Mesendoderm (in vitro differentiated cells): ENCODE results near the gene CAV2.

Source experiments
- DNase-seq: peaks from one replicate; pipeline ENCODE4 v3.0.0; 2013
- H2AK5ac ChIP-seq: 2 replicates; pipeline ENCODE4 v1.6.1; 2013; ENCODE audit warnings: low read length, inconsistent platforms
- H2BK120ac ChIP-seq: 2 replicates; pipeline ENCODE4 v1.6.1; 2013; ENCODE audit warnings: low read depth, mild to moderate bottlenecking, low read length, moderate library complexity, mixed read lengths
- H2BK15ac ChIP-seq: replicated peaks from 2 replicates; pipeline ENCODE4 v1.6.1; 2013; ENCODE audit warnings: low read depth, mild to moderate bottlenecking, moderate library complexity
- H2BK5ac ChIP-seq: 2 replicates; pipeline ENCODE4 v1.6.1; 2013; ENCODE audit warnings: low read length, inconsistent platforms
- H3K18ac ChIP-seq: 2 replicates; pipeline ENCODE4 v1.6.1; 2013; ENCODE audit warnings: mild to moderate bottlenecking, low read length, mixed read lengths
- H3K23ac ChIP-seq: one replicate; pipeline ENCODE4 v1.6.1; 2013; ENCODE audit warnings: low read length
- H3K27ac ChIP-seq: 2 replicates; pipeline ENCODE4 v1.5.1; 2013; ENCODE audit warnings: low read depth, mild to moderate bottlenecking, inconsistent platforms, low read length, moderate library complexity
- H3K27me3 ChIP-seq: 2 replicates; pipeline ENCODE4 v1.6.1; 2013; ENCODE audit warnings: low read length, control low read depth, mild to moderate bottlenecking, inconsistent platforms; ENCODE audit not compliant: insufficient read depth, poor library complexity
- H3K36me3 ChIP-seq: 2 replicates; pipeline ENCODE4 v1.6.1; 2013; ENCODE audit warnings: low read length, inconsistent platforms; ENCODE audit not compliant: control insufficient read depth, insufficient read depth
- H3K4ac ChIP-seq: one replicate; pipeline ENCODE4 v1.6.1; 2013; ENCODE audit warnings: low read depth, mild to moderate bottlenecking, low read length, moderate library complexity
- H3K4me1 ChIP-seq: 2 replicates; pipeline ENCODE4 v1.6.1; 2013; ENCODE audit warnings: low read depth, low read length, inconsistent platforms; ENCODE audit not compliant: control insufficient read depth
- H3K4me2 ChIP-seq: 2 replicates; pipeline ENCODE4 v1.6.1; 2013; ENCODE audit warnings: low read length
- H3K4me3 ChIP-seq: 2 replicates; pipeline ENCODE4 v1.5.1; 2013; ENCODE audit warnings: mild to moderate bottlenecking, low read length
- H3K56ac ChIP-seq: one replicate; pipeline ENCODE4 v1.6.1; 2013; ENCODE audit warnings: low read length
- H3K79me1 ChIP-seq: 2 replicates; pipeline ENCODE4 v1.6.1; 2013; ENCODE audit warnings: low read length, inconsistent platforms
- H3K79me2 ChIP-seq: 2 replicates; pipeline ENCODE4 v1.6.1; 2013; ENCODE audit warnings: mild to moderate bottlenecking, low read length; ENCODE audit not compliant: control insufficient read depth, insufficient read depth
- H3K9ac ChIP-seq: 2 replicates; pipeline ENCODE4 v1.6.1; 2013; ENCODE audit warnings: low read length, inconsistent platforms
- H4K5ac ChIP-seq: one replicate; pipeline ENCODE4 v1.6.1; 2013; ENCODE audit warnings: low read length
- H4K8ac ChIP-seq: one replicate; pipeline ENCODE4 v1.6.1; 2013; ENCODE audit warnings: low read depth, mild to moderate bottlenecking, control low read depth, low read length, moderate library complexity
- WGBS: extraction: QIAGEN DNeasy Blood & Tissue Kit; methylation state at CpG from one replicate; pipeline ENCODE4 v1.1.7; 2013; ENCODE audit warnings: low lambda C conversion rate, missing lambda C conversion rate; ENCODE audit not compliant: insufficient coverage; ENCODE audit errors: extremely low coverage; 5-methylcytosine and 5-hydroxymethylcytosine counted together

The CAV2 gene

GRCh38 chr7:116512520-116513188 lies 13.1 kb downstream of the CAV2 start:
- Histone ChIP-seq H3K23ac (no peak overlapping the region), H3K4me2 (no peak overlapping the region), H2AK5ac (no peak overlapping the region), H3K79me1 (no peaks in the 10 kb centered on the region), H3K4ac (no peak overlapping the region), H3K36me3 (no peaks in the 10 kb centered on the region), H3K4me3 (no peak overlapping the region), H3K18ac (peak overlapping the region; percentile 51), H3K27ac (no peak overlapping the region), H4K8ac (no peak overlapping the region), H2BK120ac (no peak overlapping the region), H3K79me2 (no peaks in the 10 kb centered on the region), H2BK5ac (no peak overlapping the region), H3K4me1 (no peaks in the 10 kb centered on the region), H3K56ac (no peak overlapping the region), H3K27me3 (no peaks in the 10 kb centered on the region), H3K9ac (no peak overlapping the region), H4K5ac (no peak overlapping the region), H2BK15ac (no peak overlapping the region)
- no peak for DNase-seq
- no CpG with 5 or more reads among the region's 4 CpGs for WGBS

GRCh38 chr7:116515584-116515983 lies 16.0 kb downstream of the CAV2 start:
- Histone ChIP-seq H3K27ac (no peak overlapping the region), H3K79me1 (no peaks in the 10 kb centered on the region), H2AK5ac (no peak overlapping the region)

GRCh38 chr7:116516324-116516723 lies 16.8 kb downstream of the CAV2 start:
- no peaks in the 10 kb centered on the region for H3K79me1 ChIP-seq
- H3K56ac ChIP-seq = no peak overlapping the region
- H3K79me2 ChIP-seq = no peaks in the 10 kb centered on the region
- H4K8ac ChIP-seq = no peak overlapping the region
- no peak overlapping the region for H3K23ac ChIP-seq
- no peaks in the 10 kb centered on the region for H3K27me3 ChIP-seq
- H3K4ac ChIP-seq = no peak overlapping the region
- no peaks in the 10 kb centered on the region for H3K36me3 ChIP-seq
- no peak overlapping the region for H3K9ac ChIP-seq
- no peak overlapping the region for H2BK15ac ChIP-seq
- no peak overlapping the region for H3K18ac ChIP-seq
- H3K4me1 ChIP-seq = no peaks in the 10 kb centered on the region
- H2BK5ac ChIP-seq = no peak overlapping the region
- H3K27ac ChIP-seq = no peak overlapping the region
- no peak overlapping the region for H4K5ac ChIP-seq
- no peak for DNase-seq
- H2AK5ac ChIP-seq = no peak overlapping the region
- H2BK120ac ChIP-seq = no peak overlapping the region
- no peak overlapping the region for H3K4me2 ChIP-seq
- no peak overlapping the region for H3K4me3 ChIP-seq

More at GRCh38 chr7:116515584-116515983, 16.0 kb downstream of the CAV2 start:
- DNase-seq = no peak
- no peak overlapping the region for H3K18ac ChIP-seq
- no peak overlapping the region for H3K4me2 ChIP-seq
- no peak overlapping the region for H3K9ac ChIP-seq
- H3K4me3 ChIP-seq = no peak overlapping the region
- H4K5ac ChIP-seq = no peak overlapping the region
- H4K8ac ChIP-seq = no peak overlapping the region
- H3K27me3 ChIP-seq = no peaks in the 10 kb centered on the region
- H2BK5ac ChIP-seq = no peak overlapping the region
- no peaks in the 10 kb centered on the region for H3K79me2 ChIP-seq
- H2BK15ac ChIP-seq = no peak overlapping the region
- H3K4ac ChIP-seq = no peak overlapping the region
- no peaks in the 10 kb centered on the region for H3K4me1 ChIP-seq
- H2BK120ac ChIP-seq = no peak overlapping the region
- no peak overlapping the region for H3K23ac ChIP-seq
- no peaks in the 10 kb centered on the region for H3K36me3 ChIP-seq
- no peak overlapping the region for H3K56ac ChIP-seq

- Histone ChIP-seq H3K79me2 (no peaks in the 10 kb centered on the region), H3K4me2 (no peak overlapping the region), H3K27ac (no peak overlapping the region), H2BK5ac (no peak overlapping the region), H3K18ac (no peak overlapping the region), H3K23ac (no peak overlapping the region), H3K9ac (no peak overlapping the region), H3K4ac (no peak overlapping the region), H3K36me3 (no peaks in the 10 kb centered on the region), H3K4me3 (no peak overlapping the region), H2BK120ac (no peak overlapping the region), H3K4me1 (no peaks in the 10 kb centered on the region), H2BK15ac (no peak overlapping the region), H2AK5ac (no peak overlapping the region), H4K8ac (no peak overlapping the region), H3K27me3 (no peaks in the 10 kb centered on the region), H3K56ac (no peak overlapping the region), H3K79me1 (no peaks in the 10 kb centered on the region), H4K5ac (no peak overlapping the region)
- DNase-seq = no peak
- WGBS = no CpG with 5 or more reads among the region's 1 CpG
Measured at GRCh38 chr7:116517626-116518025, 18.1 kb downstream of the CAV2 start.

GRCh38 chr7:116518961-116519360 lies 19.4 kb downstream of the CAV2 start:
- Histone ChIP-seq H3K79me2 (no peaks in the 10 kb centered on the region), H3K4me2 (no peak overlapping the region), H3K27me3 (no peaks in the 10 kb centered on the region), H4K5ac (no peak overlapping the region), H3K23ac (no peak overlapping the region), H3K36me3 (no peaks in the 10 kb centered on the region), H2BK5ac (no peak overlapping the region), H3K79me1 (no peaks in the 10 kb centered on the region), H2AK5ac (no peak overlapping the region), H2BK15ac (no peak overlapping the region), H3K9ac (no peak overlapping the region), H3K56ac (no peak overlapping the region), H3K18ac (no peak overlapping the region), H3K4me1 (no peaks in the 10 kb centered on the region), H3K27ac (no peak overlapping the region), H2BK120ac (no peak overlapping the region), H4K8ac (no peak overlapping the region), H3K4ac (no peak overlapping the region), H3K4me3 (no peak overlapping the region)
- no peak for DNase-seq

GRCh38 chr7:116521046-116521664 lies 21.6 kb downstream of the CAV2 start:
- no peak overlapping the region for H2BK120ac ChIP-seq
- H4K8ac ChIP-seq = no peak overlapping the region
- no peaks in the 10 kb centered on the region for H3K79me1 ChIP-seq
- no peak overlapping the region for H3K9ac ChIP-seq
- no peaks in the 10 kb centered on the region for H3K27me3 ChIP-seq
- no peaks in the 10 kb centered on the region for H3K79me2 ChIP-seq
- peak overlapping the region; percentile 55 for H3K18ac ChIP-seq
- no peaks in the 10 kb centered on the region for H3K4me1 ChIP-seq
- H2BK15ac ChIP-seq = no peak overlapping the region
- H3K4ac ChIP-seq = no peak overlapping the region
- no CpG with 5 or more reads among the region's 6 CpGs for WGBS
- H4K5ac ChIP-seq = no peak overlapping the region
- H3K27ac ChIP-seq = no peak overlapping the region
- no peaks in the 10 kb centered on the region for H3K36me3 ChIP-seq
- H3K23ac ChIP-seq = no peak overlapping the region
- no peak overlapping the region for H3K4me2 ChIP-seq
- no peak overlapping the region for H2BK5ac ChIP-seq
- H3K56ac ChIP-seq = no peak overlapping the region
- no peak overlapping the region for H2AK5ac ChIP-seq
- no peak overlapping the region for H3K4me3 ChIP-seq
- DNase-seq = no peak
